Keratinocyte (primary cell): Measurements from ENCODE around the gene KIF21A. TPM values are rescaled to one million over a fixed set of nuclear protein-coding genes. Genes with fewer than 3 reads are reported as not detected.

Source experiments
- DNase-seq: peaks from one replicate; pipeline ENCODE4 v3.0.0-alpha.2; 2011; ENCODE audit warnings: low read depth, missing footprints, low spot score
- FAIRE-seq: peaks from 2 replicates; lab custom pipeline; 2011; peaks lifted over from hg19 to GRCh38; lab: Jason Lieb, UNC
- H2AFZ ChIP-seq: 2 replicates; pipeline ENCODE4 v1.6.0; 2012; ENCODE audit warnings: low read length, control low read depth, inconsistent platforms; ENCODE audit not compliant: control insufficient read depth
- H3K27ac ChIP-seq: 2 replicates; pipeline ENCODE4 v1.5.1; 2011; ENCODE audit warnings: low read length; ENCODE audit not compliant: control insufficient read depth, insufficient read depth
- H3K27me3 ChIP-seq: 3 replicates; pipeline ENCODE4 v1.6.0; 2011; ENCODE audit warnings: low read length; ENCODE audit not compliant: control insufficient read depth, insufficient read depth; ENCODE audit errors: extremely low read depth
- H3K36me3 ChIP-seq, 2 experiments: 2 replicates in 1 of 2; 3 replicates in 1 of 2; pipeline ENCODE4 v1.5.1; 2011; ENCODE audit warnings: low read length in 2 of 2, mild to moderate bottlenecking in 1 of 2; ENCODE audit not compliant: control insufficient read depth in 2 of 2, insufficient read depth in 2 of 2; ENCODE audit errors: extremely low read depth in 1 of 2
- H3K4me1 ChIP-seq: 3 replicates; pipeline ENCODE4 v1.5.1; 2011; ENCODE audit warnings: low read length; ENCODE audit not compliant: control insufficient read depth, insufficient read depth; ENCODE audit errors: extremely low read depth
- H3K4me2 ChIP-seq: 3 replicates; pipeline ENCODE4 v1.6.0; 2011; ENCODE audit warnings: low read depth, low read length; ENCODE audit not compliant: control insufficient read depth, insufficient read depth; ENCODE audit errors: extremely low read depth
- H3K4me3 ChIP-seq, 3 experiments: fragments of 200-600 bp in 1 of 3; sonication (generic) in 1 of 3; 2 replicates in 2 of 3; 3 replicates in 1 of 3; pipeline ENCODE4 v1.5.1; 2011 to 2016; ENCODE audit warnings: low read length in 3 of 3, mild to moderate bottlenecking in 3 of 3, control low read depth in 2 of 3, inconsistent platforms in 1 of 3, low read depth in 1 of 3, mixed read lengths in 1 of 3, mixed run types in 1 of 3, moderate library complexity in 1 of 3; ENCODE audit not compliant: control insufficient read depth in 2 of 3, insufficient read depth in 2 of 3; ENCODE audit errors: extremely low read depth in 1 of 3
- H3K79me2 ChIP-seq: 2 replicates; pipeline ENCODE4 v1.6.0; 2012; ENCODE audit warnings: low read length; ENCODE audit not compliant: control insufficient read depth, insufficient read depth
- H3K9ac ChIP-seq: 3 replicates; pipeline ENCODE4 v1.6.0; 2011; ENCODE audit warnings: low read length; ENCODE audit not compliant: control insufficient read depth, insufficient read depth; ENCODE audit errors: extremely low read depth
- H3K9me1 ChIP-seq: 3 replicates; pipeline ENCODE4 v1.6.0; 2011; ENCODE audit warnings: low read length; ENCODE audit not compliant: control insufficient read depth, insufficient read depth; ENCODE audit errors: extremely low read depth
- H3K9me3 ChIP-seq: 2 replicates; pipeline ENCODE4 v1.5.1; 2012; ENCODE audit warnings: low read depth, low read length; ENCODE audit not compliant: control insufficient read depth
- H4K20me1 ChIP-seq: 3 replicates; pipeline ENCODE4 v1.6.0; 2011; ENCODE audit warnings: low read length; ENCODE audit not compliant: control insufficient read depth, insufficient read depth; ENCODE audit errors: extremely low read depth
- EZH2 ChIP-seq: IDR thresholded peaks from one replicate; pipeline ENCODE4 v1.6.1; 2012; ENCODE audit warnings: inconsistent platforms, mild to moderate bottlenecking, low read length, moderate library complexity
- dilution Hi-C: fragments of 300-500 bp; cut with MboI; formaldehyde crosslinking; loops from one replicate; pipeline ENCODE4 v1.7.0; 2020; ENCODE audit warnings: low sequenced_read_pairs; ENCODE audit not compliant: extremely low pct_ligation_motif_present
- polyA plus RNA-seq, 5 experiments: library from polyadenylated mRNA; depleted of rRNA in 3 of 5; stranded (reverse) in 3 of 5; stranded (forward) in 1 of 5; unstranded in 1 of 5; fragments of >200 nt; gene quantifications; 1 replicate in 1 of 5; 2 replicates in 3 of 5; 3 replicates in 1 of 5; pipeline versions ENCODE4 v1.2.1 to v1.2.3, GENCODE V29; 2011 to 2012; ENCODE audit warnings: missing spikeins in 2 of 5, low read depth in 1 of 5, low replicate concordance in 1 of 5
- TF ChIP-seq, protein P1 (sequence below), 3 experiments: IDR thresholded peaks in 1 of 3; conservative IDR thresholded peaks in 1 of 3; optimal IDR thresholded peaks in 1 of 3; 2 replicates in 2 of 3; 3 replicates in 1 of 3; pipeline versions ENCODE3 to v1.5.1; 2011; ENCODE audit warnings: low read length in 3 of 3, mild to moderate bottlenecking in 3 of 3, moderate library complexity in 2 of 3, control low read depth in 1 of 3, inconsistent platforms in 1 of 3; ENCODE audit not compliant: insufficient read depth in 2 of 3; ENCODE audit errors: extremely low read depth in 1 of 3

The KIF21A gene
- polyA plus RNA-seq, 1 donor (not counting 4 experiments of a cell fraction or from before 2014, with no cell fraction given), result 27.5 TPM

GRCh38 chr12:39344926-39345325 is 98.0 kb downstream of the KIF21A start:
- DNase-seq (no peak), FAIRE-seq (no peak)
- Histone ChIP-seq H3K4me3 (no peak overlapping the region), H3K27ac (no peak overlapping the region), H3K9ac (no peak overlapping the region), H4K20me1 (no peaks in the 10 kb centered on the region), H2AFZ (no peak overlapping the region), H3K36me3 (peaks cover 0 to 5% of the 10 kb centered on the region in 2 experiments), H3K4me2 (no peak overlapping the region), H3K79me2 (no peaks in the 10 kb centered on the region), H3K27me3 (no peaks in the 10 kb centered on the region), H3K9me1 (no peaks in the 10 kb centered on the region), H3K4me1 (no peaks in the 10 kb centered on the region), H3K9me3 (no peaks in the 10 kb centered on the region)
- TF ChIP-seq, protein P1, sequence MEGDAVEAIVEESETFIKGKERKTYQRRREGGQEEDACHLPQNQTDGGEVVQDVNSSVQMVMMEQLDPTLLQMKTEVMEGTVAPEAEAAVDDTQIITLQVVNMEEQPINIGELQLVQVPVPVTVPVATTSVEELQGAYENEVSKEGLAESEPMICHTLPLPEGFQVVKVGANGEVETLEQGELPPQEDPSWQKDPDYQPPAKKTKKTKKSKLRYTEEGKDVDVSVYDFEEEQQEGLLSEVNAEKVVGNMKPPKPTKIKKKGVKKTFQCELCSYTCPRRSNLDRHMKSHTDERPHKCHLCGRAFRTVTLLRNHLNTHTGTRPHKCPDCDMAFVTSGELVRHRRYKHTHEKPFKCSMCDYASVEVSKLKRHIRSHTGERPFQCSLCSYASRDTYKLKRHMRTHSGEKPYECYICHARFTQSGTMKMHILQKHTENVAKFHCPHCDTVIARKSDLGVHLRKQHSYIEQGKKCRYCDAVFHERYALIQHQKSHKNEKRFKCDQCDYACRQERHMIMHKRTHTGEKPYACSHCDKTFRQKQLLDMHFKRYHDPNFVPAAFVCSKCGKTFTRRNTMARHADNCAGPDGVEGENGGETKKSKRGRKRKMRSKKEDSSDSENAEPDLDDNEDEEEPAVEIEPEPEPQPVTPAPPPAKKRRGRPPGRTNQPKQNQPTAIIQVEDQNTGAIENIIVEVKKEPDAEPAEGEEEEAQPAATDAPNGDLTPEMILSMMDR (optimal IDR thresholded peaks at IDR 0.05 in 1 of 3, IDR thresholded peaks at IDR 0.05 in 1 of 3, conservative IDR thresholded peaks at IDR 0.05 in 1 of 3; ENCODE audit: extremely low read depth in 1 of 3, insufficient read depth in 2 of 3, low read length in 3 of 3), result no peak
- dilution Hi-C loops, result no loop called here

DNA sequence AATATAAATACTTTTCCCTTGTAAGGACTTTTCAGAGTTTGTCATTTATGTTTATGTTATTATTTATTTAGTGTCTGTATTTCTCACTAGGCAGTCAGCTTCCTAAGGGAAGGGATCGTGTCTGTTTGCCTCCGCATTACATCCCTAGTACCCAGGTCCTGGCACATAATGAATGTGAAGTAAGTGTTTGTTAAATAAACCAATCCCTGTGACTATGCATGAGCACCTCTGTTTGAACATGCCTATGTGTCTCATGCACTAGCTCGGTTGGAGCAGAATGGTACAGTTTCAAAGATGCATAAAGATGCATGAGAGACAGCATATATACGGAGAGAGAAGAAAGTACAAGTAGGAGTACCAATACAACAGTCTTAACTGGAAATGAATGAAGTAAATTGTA is 99.3 kb downstream of the KIF21A start:
- H3K79me2 ChIP-seq, result no peaks in the 10 kb centered on the region
- H4K20me1 ChIP-seq, result no peaks in the 10 kb centered on the region
- no peak for TF ChIP-seq EZH2
- TF ChIP-seq, protein P1 (optimal IDR thresholded peaks at IDR 0.05 in 1 of 3, IDR thresholded peaks at IDR 0.05 in 1 of 3, conservative IDR thresholded peaks at IDR 0.05 in 1 of 3; ENCODE audit: extremely low read depth in 1 of 3, insufficient read depth in 2 of 3, low read length in 3 of 3), result no peak
- no peak for DNase-seq
- H2AFZ ChIP-seq, result no peak overlapping the region
- H3K4me3 ChIP-seq, result no peak overlapping the region
- H3K9me1 ChIP-seq, result no peaks in the 10 kb centered on the region
- H3K9ac ChIP-seq, result no peak overlapping the region
- H3K4me1 ChIP-seq, result no peaks in the 10 kb centered on the region
- H3K9me3 ChIP-seq, result no peaks in the 10 kb centered on the region
- H3K27me3 ChIP-seq, result no peaks in the 10 kb centered on the region
- FAIRE-seq, result no peak
- dilution Hi-C loops, result no loop called here
- H3K27ac ChIP-seq, result no peak overlapping the region
- H3K36me3 ChIP-seq, result peaks cover 0 to 5% of the 10 kb centered on the region in 2 experiments
- H3K4me2 ChIP-seq, result no peak overlapping the region
